ENCODE measurements around the gene ZNF500.

GRCh38 chr16:4706871-4707270 is 60.1 kb downstream of the ZNF500 start:
- no peak for TF ChIP-seq CTCF (IDR thresholded peaks at IDR 0.05)
- no peak for TF ChIP-seq POLR2A (IDR thresholded peaks at IDR 0.05)
- no peak for TF ChIP-seq POLR2AphosphoS5 (IDR thresholded peaks at IDR 0.05)

Measured in prostate gland (tissue), 2 donors.